NB4 (cell line): ENCODE measurements around the gene TADA1.

Experiments used
- DNase-seq: peaks from one replicate; pipeline ENCODE4 v3.0.0; 2010; ENCODE audit warnings: low read depth
- H3K4me3 ChIP-seq: one replicate; pipeline ENCODE4 v1.5.1; 2011; ENCODE audit warnings: mild to moderate bottlenecking, low read depth, low read length, moderate library complexity
- TF ChIP-seq, protein P1 (sequence below): IDR thresholded peaks from one replicate; pipeline ENCODE4 v1.5.1; 2012; ENCODE audit warnings: low read depth, low read length

Gene TADA1

DNA sequence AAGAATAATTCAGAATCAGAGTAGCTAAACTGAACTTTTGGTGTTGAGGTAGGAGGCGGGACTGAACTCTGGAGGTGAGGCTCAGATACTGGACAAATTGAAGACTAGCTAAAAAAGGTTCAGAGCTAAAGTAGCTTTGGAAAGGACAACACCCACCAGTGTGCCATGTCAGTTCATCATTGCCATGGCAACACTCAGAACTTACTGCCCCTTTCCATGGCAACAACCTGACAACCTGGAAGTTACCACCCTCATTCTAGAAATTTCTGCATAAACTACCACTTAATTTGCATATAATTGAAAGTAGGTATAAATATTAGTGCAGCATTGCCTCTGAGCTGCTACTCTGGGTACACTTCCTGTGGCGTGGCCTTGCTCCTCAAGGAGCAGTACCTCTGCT lies 67.1 kb downstream of the TADA1 start:
- no peak for DNase-seq
- no peak overlapping the region for H3K4me3 ChIP-seq
- TF ChIP-seq, protein P1, sequence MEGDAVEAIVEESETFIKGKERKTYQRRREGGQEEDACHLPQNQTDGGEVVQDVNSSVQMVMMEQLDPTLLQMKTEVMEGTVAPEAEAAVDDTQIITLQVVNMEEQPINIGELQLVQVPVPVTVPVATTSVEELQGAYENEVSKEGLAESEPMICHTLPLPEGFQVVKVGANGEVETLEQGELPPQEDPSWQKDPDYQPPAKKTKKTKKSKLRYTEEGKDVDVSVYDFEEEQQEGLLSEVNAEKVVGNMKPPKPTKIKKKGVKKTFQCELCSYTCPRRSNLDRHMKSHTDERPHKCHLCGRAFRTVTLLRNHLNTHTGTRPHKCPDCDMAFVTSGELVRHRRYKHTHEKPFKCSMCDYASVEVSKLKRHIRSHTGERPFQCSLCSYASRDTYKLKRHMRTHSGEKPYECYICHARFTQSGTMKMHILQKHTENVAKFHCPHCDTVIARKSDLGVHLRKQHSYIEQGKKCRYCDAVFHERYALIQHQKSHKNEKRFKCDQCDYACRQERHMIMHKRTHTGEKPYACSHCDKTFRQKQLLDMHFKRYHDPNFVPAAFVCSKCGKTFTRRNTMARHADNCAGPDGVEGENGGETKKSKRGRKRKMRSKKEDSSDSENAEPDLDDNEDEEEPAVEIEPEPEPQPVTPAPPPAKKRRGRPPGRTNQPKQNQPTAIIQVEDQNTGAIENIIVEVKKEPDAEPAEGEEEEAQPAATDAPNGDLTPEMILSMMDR, result no peak
